ENCODE measurements around the gene RNF14.

RNF14 gene

DNA sequence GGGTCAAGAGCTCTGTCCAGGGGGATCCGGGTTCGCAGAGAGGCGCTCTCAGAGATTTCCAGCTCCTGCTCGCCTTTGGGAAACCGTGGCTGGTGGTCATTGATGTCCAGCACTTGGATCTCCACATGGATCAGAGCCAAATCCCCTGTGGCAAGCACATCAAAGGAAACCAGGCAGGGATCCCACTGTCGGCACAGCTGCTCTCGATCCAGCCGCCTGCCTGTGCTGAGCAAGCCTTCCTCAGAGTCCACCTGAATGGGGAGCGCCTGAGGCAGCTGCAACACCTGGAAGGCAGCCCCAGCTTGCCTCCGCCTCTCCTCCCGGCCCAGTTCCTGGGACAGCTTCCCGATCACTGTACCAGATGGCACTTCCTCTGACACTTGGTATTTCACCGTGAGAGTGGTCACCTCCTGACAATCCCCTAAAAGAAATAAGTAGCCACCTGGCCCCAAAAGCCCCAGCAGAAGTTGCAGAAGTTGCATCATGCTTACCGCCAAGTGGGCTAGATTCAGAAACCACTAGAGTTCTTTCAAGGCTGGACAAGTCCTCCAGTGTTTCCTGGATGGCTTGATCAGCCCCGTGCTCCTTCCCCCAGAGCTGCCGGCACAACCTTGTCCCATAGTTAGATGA lies 11.4 kb upstream of the RNF14 start:
- H3K4me3 Mint-ChIP-seq: no peak overlapping the region
- no peaks in the 10 kb centered on the region for H3K9me3 Mint-ChIP-seq
- no peak for DNase-seq
- H3K4me1 Mint-ChIP-seq (ENCODE audit: low read depth in 2 of 2): peaks cover 27 to 36% of the 10 kb centered on the region in 2 donors
- H3K27me3 Mint-ChIP-seq: no peaks in the 10 kb centered on the region
- H3K27ac Mint-ChIP-seq: no peak overlapping the region
- no peak for ATAC-seq (replicated peaks)
- H3K36me3 Mint-ChIP-seq (ENCODE audit: insufficient read depth): peaks cover 3% of the 10 kb centered on the region

- no peak within 1 kb of the TSS for H3K4me3 Mint-ChIP-seq
- no peak for DNase-seq
- H3K9me3 Mint-ChIP-seq: no peaks in the 10 kb centered on the region
- ATAC-seq (replicated peaks): no peak
- H3K4me1 Mint-ChIP-seq (ENCODE audit: low read depth in 2 of 2): peaks cover 27 to 36% of the 10 kb centered on the region in 2 donors
- peaks cover 3% of the 10 kb centered on the region for H3K36me3 Mint-ChIP-seq (ENCODE audit: insufficient read depth)
- H3K27me3 Mint-ChIP-seq: no peaks in the 10 kb centered on the region
- H3K27ac Mint-ChIP-seq: peak within 1 kb of the TSS; percentile 2 to 49
These were observed 10.8 kb upstream of the RNF14 start, which contains the start of gene PCDH12 for GRCh38 chr5:141958113-141958512. PCDH12 (minus strand) TSS chr5:141958202; CDS start chr5:141957851, 351 bp downstream.

DNA sequence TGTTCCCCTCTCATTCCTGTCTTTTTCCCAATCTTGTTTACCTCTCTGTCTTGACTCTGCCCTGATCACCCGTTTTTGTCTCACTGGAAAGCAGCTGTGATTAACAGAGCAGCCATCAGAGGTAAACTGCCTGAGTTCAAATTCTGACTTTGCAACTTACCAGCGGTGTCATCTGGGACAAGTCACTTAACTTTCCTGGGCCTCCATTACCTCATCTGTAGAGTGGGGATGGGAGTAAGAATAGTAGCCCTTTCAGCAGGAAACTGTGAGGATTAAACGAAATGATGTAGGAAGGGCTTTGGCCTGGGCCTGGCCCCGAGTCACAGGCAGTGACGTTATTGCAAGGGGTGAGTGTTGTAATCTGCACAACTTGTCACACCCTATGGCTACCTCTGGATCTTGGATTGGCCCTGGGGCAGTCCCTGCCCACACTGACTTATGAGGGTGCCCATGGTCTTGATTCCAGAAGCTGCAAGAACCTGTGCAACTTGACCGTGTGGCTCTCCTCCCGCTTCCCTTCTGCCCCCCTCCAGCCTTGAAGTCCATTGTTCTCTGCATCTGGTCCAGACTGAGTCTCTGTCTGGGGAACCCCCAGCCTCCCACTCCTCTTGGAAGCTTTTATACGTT lies 10.2 kb upstream of the RNF14 start:
- no peak for DNase-seq

DNA sequence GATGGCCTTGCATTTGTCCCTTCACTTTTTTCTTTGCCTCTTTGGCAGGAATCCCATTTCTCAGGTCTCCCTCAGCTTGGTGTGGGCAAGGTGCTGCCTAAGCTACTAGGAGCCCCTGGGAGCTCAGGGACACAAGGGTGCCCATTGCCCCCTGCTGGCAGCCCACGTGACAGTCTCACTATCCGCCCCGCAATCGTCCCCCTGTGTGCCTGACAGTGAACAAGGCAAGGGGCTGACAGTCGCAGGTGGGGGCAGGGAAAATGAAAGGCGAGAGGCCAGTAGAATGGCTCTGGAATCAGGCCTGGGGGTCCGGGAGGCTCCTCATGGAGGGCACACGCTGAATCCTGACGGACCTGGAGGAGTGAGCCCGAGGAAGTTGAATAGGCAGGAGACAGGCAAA lies 8.9 kb upstream of the RNF14 start:
- ATAC-seq (replicated peaks): no peak
- H3K36me3 Mint-ChIP-seq (ENCODE audit: insufficient read depth): peaks cover 3% of the 10 kb centered on the region
- H3K27ac Mint-ChIP-seq: peak overlapping the region; percentile 49 to 72
- H3K4me1 Mint-ChIP-seq (ENCODE audit: low read depth in 2 of 2): peaks cover 27 to 36% of the 10 kb centered on the region in 2 donors
- H3K9me3 Mint-ChIP-seq: no peaks in the 10 kb centered on the region
- DNase-seq: no peak
- no peaks in the 10 kb centered on the region for H3K27me3 Mint-ChIP-seq
- H3K4me3 Mint-ChIP-seq: peak overlapping the region in 1 of 2 donors; percentile 32

More for the DNA sequence above, 10.2 kb upstream of the RNF14 start:
- no peak for ATAC-seq (replicated peaks)
- Mint-ChIP-seq H3K4me3 (no peak overlapping the region), H3K36me3 (ENCODE audit: insufficient read depth) (peaks cover 3% of the 10 kb centered on the region), H3K9me3 (no peaks in the 10 kb centered on the region), H3K4me1 (ENCODE audit: low read depth in 2 of 2) (peaks cover 27 to 36% of the 10 kb centered on the region in 2 donors), H3K27me3 (no peaks in the 10 kb centered on the region), H3K27ac (peak overlapping the region; percentile 2 to 49)

GRCh38 chr5:141960449-141961323 lies 8.2 kb upstream of the RNF14 start:
- H3K4me1 Mint-ChIP-seq (ENCODE audit: low read depth in 2 of 2): peaks cover 27 to 36% of the 10 kb centered on the region in 2 donors
- H3K27me3 Mint-ChIP-seq: no peaks in the 10 kb centered on the region
- peak overlapping the region; percentile 39 to 66 for H3K4me3 Mint-ChIP-seq
- no peaks in the 10 kb centered on the region for H3K9me3 Mint-ChIP-seq
- peak; percentile 97 for ATAC-seq (replicated peaks)
- DNase-seq: peak; percentile 90 to 92 (median 90)
- peaks cover 3% of the 10 kb centered on the region for H3K36me3 Mint-ChIP-seq (ENCODE audit: insufficient read depth)
- H3K27ac Mint-ChIP-seq: peak overlapping the region; percentile 53 to 85

GRCh38 chr5:141961466-141961865 lies 7.4 kb upstream of the RNF14 start:
- peak overlapping the region; percentile 53 to 85 for H3K27ac Mint-ChIP-seq
- ATAC-seq (replicated peaks) (peak; percentile 28), DNase-seq (no peak)

DNA sequence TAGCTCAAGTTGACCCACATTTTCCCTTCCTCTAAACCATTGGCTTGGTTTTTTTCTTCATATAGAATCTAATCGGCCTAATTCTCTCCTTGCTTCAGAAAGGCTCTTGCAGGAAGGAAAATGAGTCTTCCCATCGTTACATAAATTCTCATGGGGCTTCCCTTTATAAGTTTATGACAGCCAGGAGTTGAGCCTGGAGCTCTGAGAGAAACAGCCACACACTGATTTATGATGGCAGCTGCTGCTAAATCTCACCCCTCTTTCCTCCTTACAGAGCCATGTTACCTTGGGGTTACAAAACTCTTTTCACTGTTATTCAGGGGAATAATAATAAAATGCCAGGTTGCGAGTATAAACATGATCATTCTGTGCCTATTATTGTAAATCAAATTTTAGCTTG lies 5.2 kb upstream of the RNF14 start:
- Mint-ChIP-seq H3K27ac (no peak overlapping the region), H3K4me1 (ENCODE audit: low read depth in 2 of 2) (peaks cover 20 to 27% of the 10 kb centered on the region in 2 donors), H3K9me3 (no peaks in the 10 kb centered on the region)

More at GRCh38 chr5:141961466-141961865, 7.4 kb upstream of the RNF14 start:
- peaks cover 27 to 36% of the 10 kb centered on the region in 2 donors for H3K4me1 Mint-ChIP-seq (ENCODE audit: low read depth in 2 of 2)
- H3K4me3 Mint-ChIP-seq: peak overlapping the region; percentile 39 to 66
- H3K36me3 Mint-ChIP-seq (ENCODE audit: insufficient read depth): peaks cover 3% of the 10 kb centered on the region
- no peaks in the 10 kb centered on the region for H3K9me3 Mint-ChIP-seq
- no peaks in the 10 kb centered on the region for H3K27me3 Mint-ChIP-seq

GRCh38 chr5:141965071-141965470 lies 3.8 kb upstream of the RNF14 start:
- H3K9me3 Mint-ChIP-seq: no peaks in the 10 kb centered on the region
- peaks cover 3% of the 10 kb centered on the region for H3K36me3 Mint-ChIP-seq (ENCODE audit: insufficient read depth)
- DNase-seq (no peak), ATAC-seq (replicated peaks) (no peak)
- no peak overlapping the region for H3K4me3 Mint-ChIP-seq
- H3K27me3 Mint-ChIP-seq: no peaks in the 10 kb centered on the region
- peaks cover 27 to 28% of the 10 kb centered on the region in 2 donors for H3K4me1 Mint-ChIP-seq (ENCODE audit: low read depth in 2 of 2)
- H3K27ac Mint-ChIP-seq: no peak overlapping the region

More for the DNA sequence above, 5.2 kb upstream of the RNF14 start:
- DNase-seq (no peak), ATAC-seq (replicated peaks) (no peak)
- H3K4me3 Mint-ChIP-seq: no peak overlapping the region
- H3K27me3 Mint-ChIP-seq: no peaks in the 10 kb centered on the region
- H3K36me3 Mint-ChIP-seq (ENCODE audit: insufficient read depth): peaks cover 3% of the 10 kb centered on the region

GRCh38 chr5:141966275-141966962 lies 2.5 kb upstream of the RNF14 start:
- H3K9me3 Mint-ChIP-seq: no peaks in the 10 kb centered on the region

GRCh38 chr5:141966963-141967333 lies 2.0 kb upstream of the RNF14 start:
- ATAC-seq (replicated peaks): no peak
- H3K4me1 Mint-ChIP-seq (ENCODE audit: low read depth in 2 of 2): peaks cover 15 to 23% of the 10 kb centered on the region in 2 donors
- no peaks in the 10 kb centered on the region for H3K27me3 Mint-ChIP-seq
- H3K27ac Mint-ChIP-seq: no peak overlapping the region
- peaks cover 7% of the 10 kb centered on the region for H3K36me3 Mint-ChIP-seq (ENCODE audit: insufficient read depth)
- H3K9me3 Mint-ChIP-seq: no peaks in the 10 kb centered on the region
- no peak overlapping the region for H3K4me3 Mint-ChIP-seq
- no peak for DNase-seq

More at GRCh38 chr5:141966275-141966962, 2.5 kb upstream of the RNF14 start:
- Mint-ChIP-seq H3K36me3 (ENCODE audit: insufficient read depth) (peaks cover 6% of the 10 kb centered on the region), H3K27ac (no peak overlapping the region), H3K4me1 (ENCODE audit: low read depth in 2 of 2) (peaks cover 17 to 23% of the 10 kb centered on the region in 2 donors), H3K27me3 (no peaks in the 10 kb centered on the region), H3K4me3 (no peak overlapping the region)
- ATAC-seq (replicated peaks) (no peak), DNase-seq (no peak)

DNA sequence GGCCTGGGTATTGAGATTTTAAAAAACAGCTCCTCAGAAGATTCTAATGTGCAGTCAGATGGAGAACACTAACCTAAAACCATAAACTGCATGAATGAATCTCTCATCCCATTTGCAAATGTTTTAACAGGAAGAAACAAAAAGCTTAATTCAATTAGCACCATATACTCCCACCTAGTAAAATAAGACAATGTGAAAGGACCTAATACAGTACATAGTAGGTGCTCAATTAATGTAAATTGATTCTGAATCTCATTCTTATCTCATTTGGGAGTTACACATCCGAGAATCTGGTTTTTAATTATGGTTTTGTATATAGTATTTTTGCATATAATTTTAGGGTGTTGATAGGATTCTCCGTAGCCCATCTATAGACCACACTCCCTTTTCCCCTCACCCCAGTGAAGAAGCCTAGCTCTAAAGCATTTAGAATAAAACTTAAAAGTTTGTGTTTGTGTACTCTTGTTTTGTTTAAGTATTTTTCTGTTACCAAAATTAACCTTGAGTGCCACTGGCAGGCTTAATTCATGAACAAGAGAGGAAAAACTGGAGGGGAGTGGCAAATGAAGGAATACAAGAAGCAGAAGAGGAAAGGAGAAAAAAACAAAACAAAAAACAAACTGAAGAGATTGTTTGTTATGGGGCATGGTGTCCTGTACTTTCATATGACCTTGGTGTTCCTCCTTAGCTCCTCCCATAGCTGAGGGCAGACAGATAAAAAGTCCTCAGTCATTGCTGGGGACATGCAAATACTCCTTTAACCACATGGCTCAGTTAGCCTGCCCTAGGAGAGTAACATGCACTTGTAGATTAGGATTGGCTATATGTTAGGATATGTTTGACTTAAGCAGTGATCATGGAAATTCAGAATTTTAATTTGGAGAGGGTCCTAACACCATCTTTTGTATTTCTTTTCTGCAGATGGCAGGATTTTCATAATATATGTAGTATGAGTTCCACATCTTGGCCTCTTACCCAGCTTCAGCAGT lies 1.2 kb downstream of the RNF14 start:
- no peaks in the 10 kb centered on the region for H3K9me3 Mint-ChIP-seq
- ATAC-seq (replicated peaks): no peak
- H3K4me3 Mint-ChIP-seq: peak overlapping the region; percentile 91 to 93
- H3K27me3 Mint-ChIP-seq: no peaks in the 10 kb centered on the region
- no peak for DNase-seq
- peaks cover 35% of the 10 kb centered on the region for H3K36me3 Mint-ChIP-seq (ENCODE audit: insufficient read depth)
- H3K4me1 Mint-ChIP-seq (ENCODE audit: low read depth in 2 of 2): peaks cover 17 to 30% of the 10 kb centered on the region in 2 donors
- H3K27ac Mint-ChIP-seq: peak overlapping the region; percentile 98 to 99

Data from effector memory CD8-positive, alpha-beta T cell (primary cell).